Breast epithelium (tissue), 4 donors: Measurements from ENCODE around the gene PYGL. TPM values are rescaled to one million over a fixed set of nuclear protein-coding genes. Genes with fewer than 3 reads are reported as not detected.

ENCODE experiments used
- DNase-seq, 2 donors: peaks; one replicate each; pipeline ENCODE4 v3.0.0-alpha.2; 2019; ENCODE audit warnings: low spot score in 2 of 2
- H3K27ac ChIP-seq, 2 donors: fragments of 200-600 bp; sonication (generic) in 1 of 2; one replicate each; pipeline ENCODE4 v1.5.1; 2016 to 2019; ENCODE audit warnings: mild to moderate bottlenecking in 1 of 2
- H3K27me3 ChIP-seq, 2 donors: fragments of 200-600 bp; sonication (generic) in 1 of 2; one replicate each; pipeline versions ENCODE4 v1.5.1 to v1.6.0; 2017 to 2019; ENCODE audit warnings: control low read depth in 1 of 2, mild to moderate bottlenecking in 1 of 2
- H3K36me3 ChIP-seq: fragments of 200-600 bp; one replicate; pipeline ENCODE4 v1.5.1; 2019
- H3K4me1 ChIP-seq, 2 donors: fragments of 200-600 bp; sonication (generic); one replicate each; pipeline ENCODE4 v1.5.1; 2016 to 2019; ENCODE audit warnings: control low read depth in 1 of 2
- H3K4me3 ChIP-seq, 3 donors: fragments of 200-600 bp; sonication (generic); 1 replicate in 2 of 3; 2 replicates in 1 of 3; pipeline ENCODE4 v1.5.1; 2016 to 2019; ENCODE audit warnings: mild to moderate bottlenecking in 3 of 3, moderate library complexity in 2 of 3
- H3K9me3 ChIP-seq, 2 donors: fragments of 200-600 bp; sonication (generic) in 1 of 2; one replicate each; pipeline ENCODE4 v1.5.1; 2016 to 2019; ENCODE audit warnings: control low read depth in 1 of 2
- CTCF ChIP-seq, 3 donors: fragments of 450-650 bp; IDR thresholded peaks; one replicate each; pipeline ENCODE4 v1.5.1; 2016 to 2017; ENCODE audit warnings: antibody characterized with exemption in 3 of 3, mild to moderate bottlenecking in 3 of 3, moderate library complexity in 3 of 3
- POLR2A ChIP-seq: fragments of 450-650 bp; IDR thresholded peaks from one replicate; pipeline ENCODE4 v1.6.1; 2016; ENCODE audit warnings: antibody characterized with exemption, mild to moderate bottlenecking, moderate library complexity
- POLR2AphosphoS5 ChIP-seq, 3 donors: sonication (generic); formaldehyde crosslinking; IDR thresholded peaks; one replicate each; pipeline ENCODE4 v1.6.1; 2017; ENCODE audit warnings: antibody characterized with exemption in 3 of 3
- intact Hi-C: fragments of 100-400 bp; cut with DNase I; formaldehyde crosslinking; loops from one replicate; pipeline ENCODE4 v1.15.1; 2023; ENCODE audit warnings: low total_unique reads
- total RNA-seq, 3 donors: library from RNA; depleted of rRNA; stranded (reverse); fragments of >200 nt; gene quantifications; one replicate each; pipeline ENCODE4 v1.1.0, GENCODE V29; 2016

PYGL gene
- total RNA-seq, 3 donors from 2014 or later: 53.6 to 126 (median 57.4) TPM

GRCh38 chr14:50936882-50937281 lies 7.4 kb downstream of the PYGL start:
- no peak for DNase-seq
- TF ChIP-seq POLR2AphosphoS5 (IDR thresholded peaks at IDR 0.05): no peak
- TF ChIP-seq CTCF (IDR thresholded peaks at IDR 0.05): no peak
- TF ChIP-seq POLR2A: no peak
- Histone ChIP-seq H3K9me3 (no peaks in the 10 kb centered on the region), H3K27ac (no peak overlapping the region), H3K36me3 (peaks cover 3% of the 10 kb centered on the region), H3K27me3 (no peaks in the 10 kb centered on the region), H3K4me3 (no peak overlapping the region), H3K4me1 (no peaks in the 10 kb centered on the region)
- intact Hi-C loops: no loop called here

GRCh38 chr14:50936016-50936340 lies 8.3 kb downstream of the PYGL start:
- no peak for TF ChIP-seq POLR2A
- no peak for TF ChIP-seq POLR2AphosphoS5 (IDR thresholded peaks at IDR 0.05)
- no peak for TF ChIP-seq CTCF (IDR thresholded peaks at IDR 0.05)
- no peak for DNase-seq
- no peaks in the 10 kb centered on the region for H3K4me1 ChIP-seq
- intact Hi-C loops: no loop called here
- no peak overlapping the region for H3K4me3 ChIP-seq
- no peak overlapping the region for H3K27ac ChIP-seq
- H3K36me3 ChIP-seq: peaks cover 3% of the 10 kb centered on the region
- H3K9me3 ChIP-seq: no peaks in the 10 kb centered on the region
- no peaks in the 10 kb centered on the region for H3K27me3 ChIP-seq

GRCh38 chr14:50935126-50936015 lies 8.9 kb downstream of the PYGL start:
- H3K4me1 ChIP-seq: no peaks in the 10 kb centered on the region
- H3K9me3 ChIP-seq: no peaks in the 10 kb centered on the region
- TF ChIP-seq POLR2AphosphoS5 (IDR thresholded peaks at IDR 0.05): no peak
- TF ChIP-seq POLR2A: no peak
- no peak for TF ChIP-seq CTCF (IDR thresholded peaks at IDR 0.05)
- peaks cover 3% of the 10 kb centered on the region for H3K36me3 ChIP-seq
- no peak for DNase-seq
- H3K4me3 ChIP-seq: no peak overlapping the region
- H3K27ac ChIP-seq: no peak overlapping the region
- intact Hi-C loops: no loop called here
- no peaks in the 10 kb centered on the region for H3K27me3 ChIP-seq

- Histone ChIP-seq H3K9me3 (no peaks in the 10 kb centered on the region), H3K36me3 (peaks cover 3% of the 10 kb centered on the region), H3K27me3 (no peaks in the 10 kb centered on the region), H3K4me3 (no peak overlapping the region), H3K27ac (no peak overlapping the region), H3K4me1 (no peaks in the 10 kb centered on the region)
- DNase-seq: no peak
- intact Hi-C loops: no loop called here
- TF ChIP-seq CTCF (IDR thresholded peaks at IDR 0.05) (no peak), POLR2A (no peak), POLR2AphosphoS5 (IDR thresholded peaks at IDR 0.05) (no peak)
Observed at GRCh38 chr14:50932592-50933495, 11.4 kb downstream of the PYGL start.

GRCh38 chr14:50932156-50932555 lies 12.1 kb downstream of the PYGL start:
- no peak for DNase-seq
- Histone ChIP-seq H3K27ac (no peak overlapping the region), H3K36me3 (peaks cover 3% of the 10 kb centered on the region), H3K4me1 (no peaks in the 10 kb centered on the region), H3K4me3 (no peak overlapping the region), H3K9me3 (no peaks in the 10 kb centered on the region), H3K27me3 (no peaks in the 10 kb centered on the region)
- intact Hi-C loops: no loop called here
- TF ChIP-seq POLR2A (no peak), CTCF (IDR thresholded peaks at IDR 0.05) (no peak), POLR2AphosphoS5 (IDR thresholded peaks at IDR 0.05) (no peak)
